Measurements from ENCODE around the gene TUBB4A.
A peak's percentile ranks its signal among the peaks of the same experiment; 100 is the strongest.

Gene TUBB4A

DNA sequence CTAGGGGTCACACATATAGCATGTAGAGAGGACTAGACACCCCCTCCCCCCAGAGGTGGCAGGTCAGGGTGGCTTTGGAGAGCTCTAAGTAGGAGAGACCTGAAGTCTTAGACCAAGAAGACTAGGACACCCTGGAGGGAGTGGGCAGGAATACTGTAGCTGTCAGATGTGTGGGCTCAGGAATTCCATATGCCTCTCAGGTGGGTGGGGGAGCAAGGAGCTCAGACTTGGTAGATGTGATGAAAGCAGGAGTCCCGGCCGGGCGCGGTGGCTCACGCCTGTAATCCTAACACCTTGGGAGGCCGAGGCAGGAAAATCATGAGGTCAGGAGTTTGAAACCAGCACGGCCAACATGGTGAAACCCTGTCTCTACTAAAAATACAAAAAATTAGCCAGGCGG lies 36.4 kb downstream of the TUBB4A start:
- no peak for DNase-seq

DNA sequence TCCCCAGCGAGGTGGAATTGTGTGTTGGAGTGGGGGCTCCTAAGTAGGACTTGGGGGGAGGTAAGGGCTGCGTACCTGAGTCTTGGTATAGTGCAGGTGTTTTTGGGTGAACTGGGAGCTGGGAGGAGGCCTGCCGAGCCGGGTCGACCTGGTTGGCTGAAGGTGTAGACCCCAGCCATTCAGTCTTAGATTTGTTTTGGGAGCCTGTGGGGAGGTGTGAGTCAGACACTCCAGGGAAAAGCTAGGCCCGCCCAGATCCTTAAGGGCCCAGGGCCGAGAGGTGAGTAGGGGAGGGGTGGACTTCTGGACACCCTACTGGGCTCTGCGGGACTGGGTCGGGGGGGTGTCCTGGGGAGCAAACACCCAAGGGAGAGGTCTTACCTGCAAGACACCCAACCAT lies 37.1 kb downstream of the TUBB4A start:
- DNase-seq = no peak

DNA sequence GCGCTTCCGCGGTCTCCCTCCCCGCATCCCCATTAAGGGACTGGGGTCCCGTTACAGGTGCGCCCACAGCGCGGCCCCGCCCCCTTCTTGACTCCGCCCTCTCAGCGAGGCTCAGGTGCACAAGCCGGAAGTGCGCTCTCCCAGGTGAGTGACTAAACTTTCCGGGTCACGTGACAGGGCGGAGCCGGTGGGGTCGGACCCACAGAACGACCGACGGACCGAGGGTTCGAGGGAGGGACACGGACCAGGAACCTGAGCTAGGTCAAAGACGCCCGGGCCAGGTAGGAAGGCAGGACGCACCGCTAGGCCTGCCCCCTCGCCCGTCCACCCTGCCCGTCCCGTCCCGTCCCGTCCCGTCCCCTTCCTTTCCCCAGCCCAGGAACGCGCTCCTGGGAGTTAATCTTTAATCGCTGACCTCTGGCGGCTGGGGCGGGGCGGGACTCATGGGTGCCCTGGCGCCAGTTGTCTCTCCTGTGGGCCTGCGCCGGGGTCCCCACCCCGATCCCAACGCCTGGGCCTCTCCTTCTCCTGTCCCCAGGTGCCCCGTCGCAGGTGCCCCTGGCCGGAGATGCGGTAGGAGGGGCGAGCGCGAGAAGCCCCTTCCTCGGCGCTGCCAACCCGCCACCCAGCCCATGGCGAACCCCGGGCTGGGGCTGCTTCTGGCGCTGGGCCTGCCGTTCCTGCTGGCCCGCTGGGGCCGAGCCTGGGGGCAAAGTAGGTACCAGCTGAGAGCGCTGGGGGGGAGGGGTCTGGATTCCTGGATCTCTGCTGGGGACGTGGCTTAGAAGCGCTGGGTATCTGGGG lies 37.8 kb downstream of the TUBB4A start, which contains the start of gene CRB3:
Gene CRB3 (plus strand): TSS at position 202 of the 804 bp plus-strand sequence. CDS start 431 bp downstream, at position 633.
- DNase-seq = no peak

DNA sequence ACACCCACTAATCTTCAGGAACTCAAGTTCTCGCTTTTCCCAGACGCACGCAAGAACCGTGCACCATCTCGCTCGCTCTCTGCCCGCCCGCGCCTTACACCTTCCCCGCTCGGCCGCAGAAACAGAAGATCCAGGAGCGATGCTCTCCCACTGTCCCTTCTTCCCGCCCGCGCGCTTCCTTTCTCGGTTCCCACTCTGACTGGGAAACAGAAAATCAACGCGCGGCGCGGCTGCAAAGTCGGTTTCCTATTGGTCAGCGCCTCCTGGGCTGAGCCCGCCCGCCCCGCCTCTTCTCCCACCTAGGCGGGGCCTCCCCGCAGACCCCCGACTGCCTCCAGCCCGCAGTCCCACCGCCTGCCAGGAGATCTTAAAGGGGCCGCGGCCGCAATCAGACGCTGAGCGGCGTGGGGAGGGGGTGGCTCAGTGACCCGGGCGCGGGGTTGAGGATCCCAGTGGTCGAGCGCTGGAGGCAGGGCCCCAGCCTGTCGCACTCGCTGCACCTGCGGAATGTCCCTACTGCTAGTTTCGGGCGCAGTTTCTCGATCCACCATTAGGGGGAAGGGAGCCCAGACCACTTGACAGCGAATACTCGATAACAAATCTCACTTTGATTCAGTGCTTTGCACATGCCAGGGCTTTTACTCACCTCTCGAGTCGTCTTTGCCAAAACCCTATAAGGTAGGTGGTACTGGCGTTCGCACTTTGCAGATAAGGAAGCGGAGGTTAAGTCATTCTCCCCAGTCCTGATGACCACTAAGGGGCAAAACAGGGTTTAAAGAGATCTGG lies 41.8 kb downstream of the TUBB4A start:
- DNase-seq = peak; percentile 93

DNA sequence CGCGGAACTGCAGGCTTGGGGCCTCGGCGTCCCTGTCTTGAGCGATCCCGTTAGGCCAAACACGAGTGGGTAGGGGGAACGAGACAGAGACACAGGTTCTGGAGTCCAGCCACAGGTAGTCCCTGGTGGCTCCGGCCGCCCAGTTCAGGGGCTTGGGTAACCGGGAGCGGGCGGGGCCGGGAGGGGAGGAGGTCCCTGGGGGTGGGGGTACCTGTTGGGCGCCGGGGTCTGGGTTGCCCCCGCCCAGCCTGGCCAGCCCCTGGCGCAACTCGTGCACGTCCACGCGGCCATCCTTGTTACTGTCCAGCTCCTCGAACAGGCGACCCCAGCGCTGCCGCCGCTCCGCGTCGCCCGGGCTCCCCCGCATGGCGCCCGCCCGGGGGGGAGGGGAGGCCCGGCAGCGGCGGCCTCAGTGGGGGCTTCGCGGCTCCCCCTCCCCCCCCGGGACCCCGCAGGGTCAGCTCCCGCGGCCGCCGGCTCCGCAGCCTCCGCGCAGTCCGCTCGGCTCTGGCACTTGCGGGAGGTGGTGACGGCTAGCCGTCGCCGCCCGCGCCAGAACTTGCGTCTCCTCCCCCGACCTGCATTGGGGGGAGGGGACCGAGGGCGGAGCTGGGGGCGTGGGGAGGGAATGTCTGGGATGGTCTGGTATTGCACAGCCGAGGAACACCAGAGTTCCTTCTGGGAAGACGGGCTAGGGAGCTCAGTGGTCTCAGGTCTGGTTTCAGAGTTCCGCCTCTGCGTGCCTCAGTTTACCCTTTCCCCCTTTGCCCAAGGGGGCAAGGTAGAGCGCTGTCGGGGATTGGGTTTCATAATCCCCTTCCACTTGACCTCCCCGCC lies 42.6 kb downstream of the TUBB4A start, which contains the start of gene SLC25A23:
Gene SLC25A23 (minus strand): TSS at position 531 of the 837 bp plus-strand sequence. CDS start 164 bp downstream, at position 367.
- DNase-seq = no peak

DNA sequence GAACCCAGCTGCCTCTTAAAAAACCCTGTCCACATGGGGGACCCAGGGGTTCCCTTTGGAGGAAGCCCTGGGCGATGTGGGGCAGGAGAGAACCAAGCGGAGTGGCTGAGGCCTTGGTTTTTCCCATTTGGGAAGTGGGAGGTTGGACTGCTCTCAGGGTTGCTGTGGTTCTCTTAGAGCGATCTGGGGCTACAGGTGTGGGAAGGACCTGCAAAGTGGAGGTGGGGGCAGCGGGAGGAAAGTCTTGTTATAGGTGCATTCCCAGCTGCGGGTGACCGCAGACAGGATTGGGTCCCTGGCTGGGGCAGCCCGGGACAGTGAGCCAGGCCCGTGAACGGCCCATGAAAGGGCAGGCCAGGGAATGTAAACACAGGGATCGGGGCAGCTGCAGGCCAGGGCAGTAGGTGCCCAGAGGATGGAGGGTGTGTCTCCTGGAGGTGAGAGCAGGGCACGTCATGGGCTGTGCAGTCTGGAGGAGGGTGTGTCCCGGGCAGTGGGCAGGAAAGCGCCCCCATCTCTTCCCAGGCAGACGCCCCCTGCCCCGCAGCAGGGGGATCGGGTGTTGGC lies 43.3 kb downstream of the TUBB4A start:
- DNase-seq = no peak

DNA sequence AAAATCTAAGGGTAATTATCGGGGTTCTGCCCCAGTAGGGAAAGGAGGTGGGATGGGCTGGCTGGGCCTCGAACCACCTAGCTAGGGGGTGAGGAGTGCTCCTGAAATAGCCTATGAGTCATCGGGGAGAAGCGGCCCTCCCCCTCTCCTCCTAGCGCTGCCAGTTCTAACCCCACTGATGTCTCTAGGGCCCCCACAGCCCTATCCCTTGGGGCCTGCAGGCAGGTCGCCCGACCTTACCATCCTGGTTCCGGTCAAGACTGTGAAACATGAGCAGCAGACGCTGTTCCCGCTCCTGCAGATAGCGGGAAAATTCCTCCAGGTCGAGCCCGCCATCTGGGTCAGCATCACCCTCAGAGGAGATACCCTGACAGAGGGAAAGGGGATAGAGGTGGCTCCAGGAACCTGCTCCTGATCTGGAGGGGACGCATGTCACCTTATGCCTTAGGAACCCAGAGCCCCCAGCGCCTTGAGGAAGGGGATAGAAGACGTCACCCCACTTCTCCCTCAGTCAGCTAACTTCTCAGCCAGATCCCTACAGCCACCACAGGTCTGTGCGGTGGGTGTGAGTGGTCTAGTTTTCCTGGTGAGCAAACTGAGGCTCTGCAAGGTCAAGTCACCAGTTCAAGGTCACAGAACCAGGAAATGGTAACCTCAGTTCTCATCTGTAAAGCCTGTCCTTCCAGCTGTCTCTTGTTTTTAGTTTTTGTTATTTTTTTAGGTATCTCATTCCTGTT lies 44.0 kb downstream of the TUBB4A start:
- DNase-seq = no peak

DNA sequence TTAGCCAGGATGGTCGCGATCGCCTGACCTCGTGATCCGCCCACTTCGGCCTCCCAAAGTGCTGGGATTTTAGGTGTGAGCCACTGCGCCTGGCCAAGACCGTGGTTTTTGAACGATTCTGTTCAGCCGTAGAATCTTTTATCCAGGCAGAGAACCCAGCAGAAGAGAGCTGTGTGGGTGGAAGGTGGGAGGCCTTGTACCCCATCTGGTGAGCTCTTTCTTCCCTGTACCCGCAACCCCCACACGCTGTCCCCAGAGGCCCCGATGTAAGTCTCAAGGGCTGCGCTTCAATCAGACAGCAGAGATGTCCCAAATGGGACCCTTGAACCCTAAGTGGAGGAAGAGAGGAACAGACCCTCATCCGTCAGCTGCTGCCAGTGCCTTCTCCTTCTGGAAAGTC lies 46.2 kb downstream of the TUBB4A start:
- DNase-seq = no peak

DNA sequence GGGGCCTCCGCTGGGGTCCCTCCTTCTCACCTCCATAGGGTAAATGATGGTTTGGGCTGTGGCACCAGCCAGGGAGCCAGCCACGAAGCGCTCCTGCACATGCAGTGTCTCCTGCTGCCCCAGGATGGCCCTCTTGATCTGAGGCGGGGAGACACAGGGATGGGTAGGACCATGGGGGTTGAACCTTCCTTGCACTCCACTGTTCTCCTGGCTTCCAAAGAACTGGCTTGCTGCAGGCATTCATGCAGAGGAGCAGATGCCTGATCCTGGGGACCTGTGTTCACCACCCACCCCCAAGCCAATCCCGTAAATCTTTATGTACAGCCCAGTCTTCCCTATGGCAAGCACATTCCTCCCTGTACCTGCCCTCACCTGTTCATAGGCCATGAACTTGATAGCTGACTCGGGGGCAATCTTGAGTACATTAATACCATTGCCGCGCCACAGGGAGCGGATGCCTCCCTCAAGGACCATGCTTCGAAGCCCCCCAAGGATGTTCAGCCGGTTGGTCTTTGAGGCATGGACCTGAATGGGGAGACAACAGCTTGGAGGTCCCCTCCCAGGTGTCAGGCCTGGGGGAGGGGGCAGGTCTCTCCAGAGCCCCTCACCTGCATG lies 48.1 kb downstream of the TUBB4A start:
- DNase-seq = no peak

DNA sequence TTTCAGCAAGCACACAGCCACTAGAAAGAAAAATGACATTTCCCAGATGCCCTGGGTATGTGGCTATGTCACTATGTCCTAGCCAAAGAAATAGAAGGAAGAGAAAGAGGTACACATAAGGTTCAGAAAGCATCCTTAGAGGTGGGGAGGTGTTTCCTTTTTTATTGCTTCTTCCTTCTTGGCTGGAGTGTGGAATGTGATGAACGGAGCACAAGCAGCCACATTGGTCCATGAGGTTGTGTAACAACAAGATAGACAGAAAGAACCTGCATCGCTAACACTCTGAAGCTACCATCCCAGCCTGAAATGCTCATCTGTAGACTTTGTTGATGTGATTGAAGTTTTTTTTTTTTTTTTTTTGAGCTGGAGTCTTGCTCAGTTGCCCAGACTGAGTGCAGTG lies 49.2 kb downstream of the TUBB4A start:
- no peak for DNase-seq

DNA sequence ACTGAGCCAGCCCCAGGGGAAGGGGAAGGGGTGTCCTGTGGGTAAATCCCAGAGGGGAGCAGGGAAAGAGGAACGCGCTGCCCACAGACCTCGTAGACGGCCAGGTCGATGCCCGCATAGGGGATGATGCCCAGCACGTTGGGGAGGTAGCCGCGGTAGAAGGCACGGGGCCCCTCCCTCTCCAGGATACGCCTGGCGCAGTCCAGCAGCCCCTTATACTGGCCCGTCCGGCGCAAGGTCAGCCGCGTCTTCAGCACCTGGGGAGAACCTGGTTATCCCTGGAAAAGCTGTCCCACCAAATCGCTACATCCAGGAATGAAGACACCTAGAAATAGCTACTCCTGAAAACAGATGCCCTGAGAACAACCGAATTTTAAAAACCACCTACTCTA lies 49.9 kb downstream of the TUBB4A start:
- no peak for DNase-seq

DNA sequence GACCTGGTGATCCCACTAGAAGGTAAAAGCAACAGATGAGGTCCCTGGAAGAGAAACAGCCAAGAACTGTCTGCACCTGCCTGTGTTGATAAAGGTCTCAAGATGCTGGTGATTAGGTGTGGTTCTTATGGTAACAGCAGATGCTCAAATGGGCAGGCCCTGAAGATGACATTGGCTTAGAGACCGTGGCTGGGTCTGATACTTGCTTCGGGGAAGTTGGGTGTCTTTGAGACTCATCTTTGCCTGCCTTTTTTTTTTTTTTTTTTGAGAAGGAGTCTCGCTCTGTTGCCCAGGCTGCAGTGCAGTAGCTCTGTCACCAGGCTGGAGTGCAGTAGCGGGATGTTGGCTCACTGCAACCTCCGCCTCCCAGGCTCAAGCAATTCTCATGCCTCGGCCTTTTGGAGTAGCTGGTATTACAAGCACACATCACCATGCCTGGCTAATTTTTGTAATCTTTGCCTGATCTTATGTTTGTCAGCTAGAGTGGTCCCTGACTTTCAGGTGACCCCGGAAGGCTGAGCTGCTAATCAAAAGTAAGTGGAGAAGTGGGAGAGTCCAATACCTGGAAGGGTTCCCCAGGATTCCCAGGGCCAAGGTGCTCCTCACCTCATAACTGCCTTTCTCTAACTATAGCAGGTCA lies 50.4 kb downstream of the TUBB4A start:
- no peak for DNase-seq

DNA sequence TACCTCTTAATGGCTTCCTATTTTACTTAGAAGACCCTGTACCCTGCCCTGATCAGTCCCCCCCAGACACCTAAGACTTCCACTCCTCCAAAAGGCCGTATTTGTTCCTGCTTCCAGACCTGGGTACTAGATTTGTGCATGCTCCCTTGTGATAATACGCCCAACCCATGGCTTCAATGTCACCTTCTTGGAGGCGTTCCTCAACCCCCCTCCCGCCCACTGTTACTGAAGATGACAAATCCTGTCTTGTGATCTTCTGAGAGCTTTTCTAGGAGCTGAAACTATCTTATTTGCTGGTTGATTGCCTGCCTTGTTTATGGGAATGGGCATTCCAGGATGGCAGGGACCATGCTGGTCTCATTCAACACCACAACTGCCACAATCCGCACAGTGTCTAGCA lies 51.9 kb downstream of the TUBB4A start:
- DNase-seq = no peak

DNA sequence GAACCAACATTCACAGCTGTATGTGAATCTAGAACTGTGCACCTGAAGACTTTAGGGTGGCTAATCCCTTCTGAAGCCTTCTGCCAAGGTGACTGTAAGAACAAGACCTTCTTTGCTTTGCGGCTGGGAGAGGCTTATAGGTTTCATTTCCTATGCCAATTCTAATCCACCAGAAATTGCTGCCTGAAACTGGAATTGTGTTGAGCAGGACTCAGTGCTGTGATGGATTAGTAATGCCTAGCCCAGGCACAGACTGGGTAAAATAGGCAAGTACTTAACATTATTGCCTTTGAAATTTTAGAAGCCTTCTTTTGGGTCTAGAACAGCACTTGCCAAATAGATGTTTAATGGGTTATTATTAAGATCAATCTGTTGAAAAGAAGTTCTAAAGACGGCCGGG lies 54.1 kb downstream of the TUBB4A start:
- no peak for DNase-seq

DNA sequence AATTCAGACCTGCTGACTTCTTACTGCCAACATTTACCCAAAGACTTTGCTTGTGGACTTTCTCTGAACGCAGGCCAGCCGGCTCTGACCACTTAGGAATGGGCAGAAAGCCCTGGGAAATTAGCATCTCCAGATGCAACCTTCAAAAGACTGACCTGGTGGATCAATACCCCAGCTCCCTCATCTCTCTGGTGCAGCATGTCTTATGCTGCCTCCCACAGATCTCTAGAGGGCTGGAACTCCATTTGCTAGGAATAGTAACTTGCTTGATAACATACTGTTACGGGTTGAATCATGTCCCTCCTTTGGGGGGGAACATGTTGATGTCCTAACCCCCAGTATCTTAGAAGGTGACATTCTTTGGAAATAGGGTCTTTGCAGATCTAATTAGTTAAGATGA lies 55.7 kb downstream of the TUBB4A start:
- no peak for DNase-seq
